ENCODE results near the gene SRL.
A peak's percentile ranks its signal among the peaks of the same experiment; 100 is the strongest.
"Not testable (repeated sequence)": the region's sequence is repeated elsewhere in the genome, so short reads cannot be mapped to it uniquely, and the experiment has no call there.

SRL gene

GRCh38 chr16:4226251-4227039 is 15.4 kb downstream of the SRL start:
- no peak for DNase-seq (ENCODE audit: low spot score)

- no peak for DNase-seq (ENCODE audit: low spot score)
Observed at GRCh38 chr16:4225075-4225474, 16.8 kb downstream of the SRL start.

GRCh38 chr16:4220358-4220757 is 21.5 kb downstream of the SRL start:
- no peak for DNase-seq (ENCODE audit: low spot score)

GRCh38 chr16:4218202-4218601 is 23.7 kb downstream of the SRL start:
- DNase-seq (ENCODE audit: low spot score): no peak

GRCh38 chr16:4217204-4218131 is 24.4 kb downstream of the SRL start:
- DNase-seq (ENCODE audit: low spot score): no peak

- no peak for DNase-seq (ENCODE audit: low spot score)
Observed at GRCh38 chr16:4216596-4216995, 25.3 kb downstream of the SRL start.

- DNase-seq (ENCODE audit: low spot score): no peak
Observed at GRCh38 chr16:4215106-4215505, 26.8 kb downstream of the SRL start.

- peak; percentile 88 for DNase-seq (ENCODE audit: low spot score)
Observed at GRCh38 chr16:4214215-4214621, 27.7 kb downstream of the SRL start.

- no peak for DNase-seq (ENCODE audit: low spot score)
Observed at GRCh38 chr16:4213737-4214136, 28.1 kb downstream of the SRL start.

- DNase-seq (ENCODE audit: low spot score): peak; percentile 57
Observed at GRCh38 chr16:4212934-4213296, 29.0 kb downstream of the SRL start.

- DNase-seq (ENCODE audit: low spot score): no peak
Observed at GRCh38 chr16:4212211-4212933, 29.5 kb downstream of the SRL start.

- DNase-seq (ENCODE audit: low spot score): not testable (repeated sequence)
Observed at GRCh38 chr16:4211445-4212210, 30.3 kb downstream of the SRL start.

GRCh38 chr16:4209666-4210065 is 32.2 kb downstream of the SRL start:
- DNase-seq (ENCODE audit: low spot score): no peak

GRCh38 chr16:4208341-4208751 is 33.5 kb downstream of the SRL start:
- DNase-seq (ENCODE audit: low spot score): no peak

GRCh38 chr16:4207683-4208340 is 34.1 kb downstream of the SRL start:
- DNase-seq (ENCODE audit: low spot score): no peak

GRCh38 chr16:4207229-4207628 is 34.7 kb downstream of the SRL start:
- no peak for DNase-seq (ENCODE audit: low spot score)

GRCh38 chr16:4206680-4207079 is 35.2 kb downstream of the SRL start:
- DNase-seq (ENCODE audit: low spot score): no peak

GRCh38 chr16:4205971-4206370 is 35.9 kb downstream of the SRL start:
- DNase-seq (ENCODE audit: low spot score): no peak

GRCh38 chr16:4204521-4204920 is 37.4 kb downstream of the SRL start:
- no peak for DNase-seq (ENCODE audit: low spot score)

GRCh38 chr16:4203748-4204147 is 38.1 kb downstream of the SRL start:
- DNase-seq (ENCODE audit: low spot score): no peak

Measured in AG20443 (cell line).